ENCODE data around the gene LACTB. TPM values are rescaled to one million over a fixed set of nuclear protein-coding genes. Genes with fewer than 3 reads are reported as not detected.

LACTB gene
- total RNA-seq, 2 experiments from 2014 or later = 12.4 to 13.5 TPM

Other genes with a start within 250 kb of the LACTB start
- gene TPM1, start 79.1 kb upstream of the LACTB start, total RNA-seq = 1 to 10 TPM; 9.9 TPM
- 100 to 1,000 TPM; 177 to 179 TPM for gene RPS27L, start 35.6 kb downstream of the LACTB start, total RNA-seq
- 100 to 1,000 TPM; 111 TPM for gene RAB8B, start 67.7 kb downstream of the LACTB start, total RNA-seq
- gene APH1B, start 155.7 kb downstream of the LACTB start, total RNA-seq = 10 to 100 TPM; 17.9 to 19.1 TPM

Data from activated naive CD8-positive, alpha-beta T cell treated with anti-CD3 and anti-CD28 coated beads, Interleukin-2, amount 10 ng/mL, durations not matched to agents 7 days and 5 days (primary cell).